ENCODE measurements around the gene HECW1. TPM values are rescaled to one million over a fixed set of nuclear protein-coding genes. Genes with fewer than 3 reads are reported as not detected.

HECW1 gene
- total RNA-seq, 3 donors from 2014 or later (not counting 1 experiment from before 2014, with no cell fraction given), result not detected

GRCh38 chr7:43501870-43502269 is 389.4 kb downstream of the HECW1 start:
- no peak overlapping the region for H3K4me3 Mint-ChIP-seq
- H3K27me3 Mint-ChIP-seq (ENCODE audit: low read depth in 2 of 2), result peaks cover 0 to 8% of the 10 kb centered on the region in 2 donors
- 86% methylated on average over 3 of the region's 3 CpGs for WGBS (ENCODE audit: insufficient coverage)
- H3K9me3 Mint-ChIP-seq, result no peaks in the 10 kb centered on the region
- H3K36me3 Mint-ChIP-seq, result no peaks in the 10 kb centered on the region
- H3K27ac Mint-ChIP-seq, result no peak overlapping the region
- H3K4me1 Mint-ChIP-seq, result no peaks in the 10 kb centered on the region
- Histone ChIP-seq H3K9me3 (ENCODE audit: control insufficient read depth, insufficient read depth, low read length) (no peaks in the 10 kb centered on the region), H3K27ac (ENCODE audit: low read length) (no peak overlapping the region), H3K4me3 (ENCODE audit: low read length) (no peak overlapping the region), H3K4me1 (ENCODE audit: control insufficient read depth, insufficient read depth, low read length) (no peaks in the 10 kb centered on the region), H3K27me3 (ENCODE audit: control insufficient read depth, insufficient read depth, low read length) (no peaks in the 10 kb centered on the region), H3K36me3 (ENCODE audit: control insufficient read depth, insufficient read depth, low read length) (no peaks in the 10 kb centered on the region)
- no peak for ATAC-seq
- intact Hi-C loops (cut with micrococcal nuclease), result no loop called here
- TF ChIP-seq CTCF (IDR thresholded peaks at IDR 0.05), result no peak
- no peak for DNase-seq

GRCh38 chr7:43502941-43503340 is 390.5 kb downstream of the HECW1 start:
- H3K9me3 ChIP-seq (ENCODE audit: control insufficient read depth, insufficient read depth, low read length), result no peaks in the 10 kb centered on the region
- H3K27me3 ChIP-seq (ENCODE audit: control insufficient read depth, insufficient read depth, low read length), result no peaks in the 10 kb centered on the region
- H3K27ac ChIP-seq (ENCODE audit: low read length), result no peak overlapping the region
- no peak for TF ChIP-seq CTCF (IDR thresholded peaks at IDR 0.05)
- H3K9me3 Mint-ChIP-seq, result no peaks in the 10 kb centered on the region
- no peak overlapping the region for H3K4me3 ChIP-seq (ENCODE audit: low read length)
- H3K27ac Mint-ChIP-seq, result no peak overlapping the region
- 77% methylated on average over 6 of the region's 7 CpGs for WGBS (ENCODE audit: insufficient coverage)
- H3K27me3 Mint-ChIP-seq (ENCODE audit: low read depth in 2 of 2), result peaks cover 0 to 10% of the 10 kb centered on the region in 2 donors
- no peaks in the 10 kb centered on the region for H3K36me3 Mint-ChIP-seq
- ATAC-seq (no peak), DNase-seq (no peak)
- intact Hi-C loops (cut with micrococcal nuclease), result no loop called here
- no peak overlapping the region for H3K4me3 Mint-ChIP-seq
- H3K4me1 Mint-ChIP-seq, result no peaks in the 10 kb centered on the region
- H3K4me1 ChIP-seq (ENCODE audit: control insufficient read depth, insufficient read depth, low read length), result no peaks in the 10 kb centered on the region
- no peaks in the 10 kb centered on the region for H3K36me3 ChIP-seq (ENCODE audit: control insufficient read depth, insufficient read depth, low read length)

GRCh38 chr7:43505412-43505811 is 393.0 kb downstream of the HECW1 start:
- DNase-seq, result no peak
- intact Hi-C loops (cut with micrococcal nuclease), result no loop called here
- no peaks in the 10 kb centered on the region for H3K4me1 Mint-ChIP-seq
- no peaks in the 10 kb centered on the region for H3K36me3 Mint-ChIP-seq
- H3K27me3 ChIP-seq (ENCODE audit: control insufficient read depth, insufficient read depth, low read length), result no peaks in the 10 kb centered on the region
- WGBS (ENCODE audit: insufficient coverage), result 99% methylated on average over 2 of the region's 2 CpGs
- no peaks in the 10 kb centered on the region for H3K9me3 ChIP-seq (ENCODE audit: control insufficient read depth, insufficient read depth, low read length)
- ATAC-seq, result no peak
- no peak for TF ChIP-seq CTCF (IDR thresholded peaks at IDR 0.05)
- no peak overlapping the region for H3K4me3 ChIP-seq (ENCODE audit: low read length)
- H3K27me3 Mint-ChIP-seq (ENCODE audit: low read depth in 2 of 2), result peaks cover 8 to 14% of the 10 kb centered on the region in 2 donors
- H3K4me3 Mint-ChIP-seq, result no peak overlapping the region
- no peak overlapping the region for H3K27ac Mint-ChIP-seq
- no peaks in the 10 kb centered on the region for H3K4me1 ChIP-seq (ENCODE audit: control insufficient read depth, insufficient read depth, low read length)
- H3K27ac ChIP-seq (ENCODE audit: low read length), result no peak overlapping the region
- no peaks in the 10 kb centered on the region for H3K9me3 Mint-ChIP-seq
- H3K36me3 ChIP-seq (ENCODE audit: control insufficient read depth, insufficient read depth, low read length), result no peaks in the 10 kb centered on the region

- Mint-ChIP-seq H3K9me3 (no peaks in the 10 kb centered on the region), H3K27me3 (ENCODE audit: low read depth in 2 of 2) (peaks cover 10 to 17% of the 10 kb centered on the region in 2 donors), H3K27ac (no peak overlapping the region), H3K36me3 (no peaks in the 10 kb centered on the region), H3K4me1 (no peaks in the 10 kb centered on the region), H3K4me3 (no peak overlapping the region)
- Histone ChIP-seq H3K4me1 (ENCODE audit: control insufficient read depth, insufficient read depth, low read length) (no peaks in the 10 kb centered on the region), H3K27ac (ENCODE audit: low read length) (no peak overlapping the region), H3K36me3 (ENCODE audit: control insufficient read depth, insufficient read depth, low read length) (no peaks in the 10 kb centered on the region), H3K4me3 (ENCODE audit: low read length) (no peak overlapping the region), H3K9me3 (ENCODE audit: control insufficient read depth, insufficient read depth, low read length) (no peaks in the 10 kb centered on the region), H3K27me3 (ENCODE audit: control insufficient read depth, insufficient read depth, low read length) (no peaks in the 10 kb centered on the region)
- WGBS (ENCODE audit: insufficient coverage), result 98% methylated on average over 2 of the region's 2 CpGs
- no peak for DNase-seq
- ATAC-seq, result no peak
- no peak for TF ChIP-seq CTCF (IDR thresholded peaks at IDR 0.05)
- intact Hi-C loops (cut with micrococcal nuclease), result no loop called here
Measured at GRCh38 chr7:43506460-43506859, 394.0 kb downstream of the HECW1 start.

All from natural killer cell (primary cell).